Head of caudate nucleus (tissue), 42 donors: Measurements from ENCODE around the gene FARP2.
A peak's percentile ranks its signal among the peaks of the same experiment; 100 is the strongest.
"Not testable (repeated sequence)": the region's sequence is repeated elsewhere in the genome, so short reads cannot be mapped to it uniquely, and the experiment has no call there.

ENCODE experiments used
- DNase-seq, 42 donors: peaks; one replicate each; pipeline versions ENCODE4 v3.0.0 to v3.0.0-alpha.2; 2020 to 2021; ENCODE audit warnings: mixed read lengths in 7 of 42
- intact Hi-C: fragments of 100-400 bp; cut with DNase I; formaldehyde crosslinking; loops from one replicate; pipeline ENCODE4 v1.15.0; 2022

Gene FARP2

GRCh38 chr2:241354668-241355658 lies 1.1 kb upstream of the FARP2 start:
- intact Hi-C loops, result loop anchor here (5.0 kb wide), 2 partner anchors 38 to 152 kb away; partner anchors contain the start of genes HDLBP, SEPTIN2 and STK25
- DNase-seq, result peak; percentile 37 to 80 (median 65)

- DNase-seq, result no peak
- intact Hi-C loops, result loop anchor here (5.0 kb wide), 2 partner anchors 40 to 150 kb away; partner anchors contain the start of genes HDLBP, SEPTIN2 and STK25
Observed at GRCh38 chr2:241356871-241357260, 781 bp downstream of the FARP2 start.

DNA sequence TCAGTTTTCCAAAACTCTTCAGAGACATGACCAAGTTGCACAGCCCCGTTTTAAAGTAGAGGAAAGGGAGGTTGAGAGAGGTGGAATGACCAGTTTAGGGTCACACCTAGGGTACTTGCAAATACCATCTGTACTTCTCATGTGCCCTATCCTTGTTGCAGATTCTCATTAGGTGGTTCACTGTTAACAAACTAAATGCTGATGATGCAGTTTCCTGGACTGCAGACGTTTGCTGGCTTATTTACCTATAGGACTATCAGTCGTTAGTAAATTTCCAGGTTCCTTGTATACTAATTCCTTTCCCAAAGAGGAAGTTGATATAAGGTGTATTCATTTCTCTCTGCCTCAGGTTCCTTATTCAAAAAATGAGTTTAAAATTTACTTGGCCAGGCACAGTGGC lies 1.4 kb downstream of the FARP2 start:
- DNase-seq, result no peak
- intact Hi-C loops, result loop anchor here (5.0 kb wide), 2 partner anchors 40 to 150 kb away; partner anchors contain the start of genes HDLBP, SEPTIN2 and STK25

- DNase-seq, result no peak
- intact Hi-C loops, result loop anchor here (5.0 kb wide), 2 partner anchors 41 to 149 kb away; partner anchors contain the start of genes HDLBP, SEPTIN2 and STK25
Observed at GRCh38 chr2:241358470-241358869, 2.4 kb downstream of the FARP2 start.

DNA sequence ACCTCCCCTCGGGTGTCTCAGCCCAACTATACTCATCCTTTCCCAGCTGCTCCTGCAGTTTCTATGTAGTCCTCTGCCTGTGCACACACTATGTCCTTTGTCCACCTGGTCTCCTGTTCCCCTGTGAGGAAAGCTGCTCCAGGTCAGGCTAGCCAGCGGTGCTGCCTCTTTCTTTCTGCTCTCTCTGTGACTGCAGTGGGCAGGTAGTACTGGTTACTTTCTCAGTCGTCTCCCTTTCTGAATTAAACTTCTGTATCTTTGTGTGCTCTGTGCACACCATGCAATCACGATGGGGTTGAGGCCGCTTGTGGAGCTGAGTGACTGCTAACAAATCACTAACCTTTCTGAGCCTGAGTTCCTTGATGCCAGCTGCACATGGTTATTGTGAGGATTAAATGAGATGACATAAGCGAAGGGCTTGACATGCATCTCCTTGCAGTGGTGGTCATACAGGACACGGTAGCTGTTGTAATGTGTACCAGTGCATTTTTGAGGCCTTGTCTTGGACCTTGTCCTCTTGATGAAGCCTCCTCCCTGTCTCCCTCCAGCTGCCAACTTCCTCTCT lies 3.5 kb downstream of the FARP2 start:
- intact Hi-C loops, result loop anchor here (5.0 kb wide), 2 partner anchors 42 to 148 kb away; partner anchors contain the start of genes HDLBP, SEPTIN2 and STK25
- no peak for DNase-seq

GRCh38 chr2:241363426-241363825 lies 7.3 kb downstream of the FARP2 start:
- intact Hi-C loops, result no loop called here
- no peak for DNase-seq

DNA sequence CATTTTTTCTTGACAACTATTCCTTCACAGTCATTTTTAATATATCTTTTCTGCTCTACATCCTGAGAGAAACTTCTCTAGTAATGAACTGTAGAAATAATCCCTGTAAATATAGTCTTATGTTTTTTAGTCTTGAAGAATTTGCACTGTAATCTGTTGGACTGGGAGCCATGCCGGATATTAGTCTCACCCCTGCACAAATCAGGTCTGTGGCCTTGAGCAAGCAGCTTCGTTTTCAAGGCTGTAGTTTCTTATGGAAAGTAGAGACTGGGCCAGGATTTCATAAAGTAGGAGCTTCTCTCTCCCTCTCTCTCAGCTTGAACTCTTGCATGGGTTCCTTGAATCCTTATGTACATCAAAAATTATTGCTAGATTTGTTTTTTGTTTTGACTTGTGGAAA lies 8.7 kb downstream of the FARP2 start:
- DNase-seq, result no peak
- intact Hi-C loops, result no loop called here

- intact Hi-C loops, result no loop called here
- DNase-seq, result no peak
Observed at GRCh38 chr2:241366678-241367077, 10.6 kb downstream of the FARP2 start.

DNA sequence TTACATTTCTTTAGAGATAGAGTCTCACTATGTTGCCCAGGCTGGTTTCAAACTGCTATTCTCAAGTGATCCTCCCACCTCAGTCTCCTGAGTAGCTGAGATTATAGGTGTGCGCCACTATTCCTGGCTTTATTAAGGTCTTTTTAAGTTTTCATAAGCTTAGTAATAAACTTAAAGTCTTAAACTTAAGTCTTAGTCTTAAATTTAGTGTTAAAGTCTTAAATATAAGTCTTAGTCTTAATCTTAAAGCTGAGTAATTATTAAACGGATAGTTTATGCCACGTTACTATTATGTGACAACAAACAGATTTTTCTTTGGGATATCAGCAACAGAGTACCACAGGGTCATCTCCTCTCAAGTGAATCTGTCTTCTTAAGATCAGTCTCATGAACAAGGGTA lies 12.6 kb downstream of the FARP2 start:
- no peak for DNase-seq
- intact Hi-C loops, result no loop called here

DNA sequence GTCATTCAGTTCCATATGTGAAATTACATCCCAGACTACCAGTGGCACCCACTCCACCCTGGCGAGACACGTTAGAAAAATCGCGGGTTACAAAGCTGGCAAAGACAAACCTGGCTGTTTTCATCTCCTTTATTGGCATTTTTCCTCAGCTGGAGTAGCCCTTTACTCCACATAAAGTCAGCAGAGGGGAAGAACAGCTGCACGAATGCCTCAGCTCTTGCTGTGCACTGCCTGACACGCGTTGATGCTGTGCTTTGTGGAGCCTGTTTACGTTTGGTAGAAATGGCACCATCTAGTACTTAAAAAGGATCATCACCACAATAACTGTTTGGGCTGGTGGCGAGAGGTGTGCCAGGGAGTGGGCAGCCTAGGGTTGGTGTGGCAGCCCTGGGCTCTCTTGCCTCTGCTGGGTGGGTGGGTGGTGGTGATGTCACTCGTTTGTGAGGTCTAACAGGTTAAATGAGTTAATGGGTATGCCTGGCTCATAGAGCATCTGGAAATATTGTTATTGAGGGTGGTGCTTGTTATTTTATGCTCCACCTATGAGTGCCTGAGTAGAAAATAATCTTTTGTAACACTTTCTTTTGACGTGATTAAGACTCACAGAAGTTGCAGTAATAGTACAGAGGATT lies 16.4 kb downstream of the FARP2 start:
- peak in 4 of 42 donors; percentile 15 to 26 (median 22) for DNase-seq
- intact Hi-C loops, result no loop called here

GRCh38 chr2:241373446-241373845 lies 17.4 kb downstream of the FARP2 start:
- intact Hi-C loops, result no loop called here
- DNase-seq, result no peak

- DNase-seq, intact Hi-C loops: not testable (repeated sequence)
Observed at GRCh38 chr2:241373906-241374305, 17.8 kb downstream of the FARP2 start.

DNA sequence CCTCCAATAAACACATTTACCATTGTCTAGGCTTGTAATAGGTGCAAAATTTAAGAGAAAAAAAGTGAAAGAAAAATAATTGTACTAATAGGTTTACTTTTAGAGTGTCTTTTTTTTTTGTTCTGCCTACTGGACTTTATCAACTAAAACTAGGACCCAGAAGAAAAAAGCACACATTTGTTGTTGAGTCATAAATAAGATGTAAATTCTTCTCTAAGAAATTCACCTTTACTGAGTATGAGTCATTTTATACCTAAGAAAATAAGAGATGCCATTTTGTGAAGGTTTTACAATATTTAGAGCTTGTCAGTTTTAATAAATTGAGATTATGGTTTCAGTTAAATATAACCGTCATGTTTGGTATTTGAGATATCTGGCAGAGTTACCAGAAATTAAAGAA lies 19.2 kb downstream of the FARP2 start:
- DNase-seq, result no peak

GRCh38 chr2:241376808-241377207 lies 20.7 kb downstream of the FARP2 start:
- no peak for DNase-seq
- intact Hi-C loops, result no loop called here

More for the DNA sequence above, 19.2 kb downstream of the FARP2 start:
- intact Hi-C loops, result no loop called here

DNA sequence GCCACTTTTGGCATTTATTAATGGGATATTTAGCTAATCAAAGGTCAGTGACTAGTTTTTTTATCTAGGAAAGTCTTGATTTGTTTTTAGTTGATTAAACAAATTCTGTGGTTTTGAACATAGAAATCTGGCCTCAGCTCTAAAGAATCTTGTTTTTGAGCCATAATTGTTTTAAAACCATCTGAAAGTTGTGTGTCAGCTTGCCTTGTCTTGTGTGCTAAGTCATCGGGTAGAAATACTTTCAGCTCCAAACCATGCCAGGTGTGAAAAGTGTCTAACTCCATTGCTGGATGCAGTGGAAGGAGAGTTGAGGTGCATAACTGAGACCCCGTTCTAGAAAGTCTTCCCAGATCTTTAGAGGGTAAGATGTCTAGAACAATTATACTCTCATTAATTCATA lies 22.7 kb downstream of the FARP2 start:
- DNase-seq, result no peak
- intact Hi-C loops, result no loop called here

GRCh38 chr2:241379481-241380480 lies 23.7 kb downstream of the FARP2 start:
- no peak for DNase-seq

DNA sequence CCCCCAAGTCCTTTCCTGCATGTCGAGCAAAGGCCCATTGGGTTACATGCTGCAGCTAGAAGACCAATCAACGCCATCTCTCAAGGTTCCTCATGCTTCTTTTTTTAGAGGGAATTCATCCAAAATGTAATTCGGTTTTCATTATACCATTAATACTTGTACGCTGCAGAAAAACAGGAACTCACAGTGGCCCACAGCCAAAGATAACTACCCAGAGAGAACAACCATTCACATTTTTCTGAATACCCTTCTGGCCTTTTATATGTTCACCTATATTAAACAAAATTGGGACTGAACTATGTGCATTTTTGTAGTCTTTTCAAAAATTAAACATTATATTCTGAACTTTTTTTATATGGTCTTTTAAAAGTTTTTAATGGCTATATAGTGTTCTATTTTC lies 25.8 kb downstream of the FARP2 start:
- no peak for DNase-seq
- intact Hi-C loops, result no loop called here

More at GRCh38 chr2:241379481-241380480, 23.7 kb downstream of the FARP2 start:
- intact Hi-C loops, result no loop called here

- DNase-seq, intact Hi-C loops: not testable (repeated sequence)
Observed at GRCh38 chr2:241385450-241385849, 29.4 kb downstream of the FARP2 start.
